Prostate gland (tissue), 2 donors: ENCODE measurements around the gene TUSC1.

ENCODE experiments used
- POLR2A ChIP-seq: fragments of 450-650 bp; IDR thresholded peaks from one replicate; pipeline ENCODE4 v1.6.1; 2016; ENCODE audit warnings: antibody characterized with exemption, mild to moderate bottlenecking
- POLR2AphosphoS5 ChIP-seq: sonication (generic); formaldehyde crosslinking; IDR thresholded peaks from one replicate; pipeline ENCODE4 v1.6.1; 2017; ENCODE audit warnings: antibody characterized with exemption
- TF ChIP-seq, protein P1 (sequence below), 4 experiments: fragments of 200-600 bp in 2 of 4; fragments of 450-650 bp in 2 of 4; sonication (generic) in 2 of 4; IDR thresholded peaks; 1 replicate in 3 of 4; 2 replicates in 1 of 4; pipeline ENCODE4 v1.5.1; 2016 to 2019; ENCODE audit warnings: antibody characterized with exemption in 4 of 4, mild to moderate bottlenecking in 2 of 4, moderate library complexity in 2 of 4

DNA sequence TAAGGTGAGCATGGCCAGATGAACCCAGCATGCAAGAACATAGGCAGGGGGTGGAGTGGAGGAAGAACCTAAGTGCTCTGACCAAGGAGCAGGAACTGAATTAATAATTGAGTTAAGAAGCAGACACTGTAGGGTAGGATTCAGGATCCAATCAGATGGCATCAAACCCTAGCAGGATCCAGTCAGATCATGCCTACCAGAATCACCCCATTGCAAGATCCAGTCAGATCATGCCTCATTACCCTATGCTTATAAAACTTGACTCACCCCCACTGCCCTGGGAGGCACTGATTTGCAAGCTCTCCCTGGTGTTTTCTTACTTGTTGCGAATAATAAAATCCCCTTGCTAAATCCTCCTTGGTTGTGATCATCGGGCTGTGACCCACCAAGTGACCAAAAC lies 19.7 kb downstream of the TUSC1 start:
- TF ChIP-seq, protein P1, sequence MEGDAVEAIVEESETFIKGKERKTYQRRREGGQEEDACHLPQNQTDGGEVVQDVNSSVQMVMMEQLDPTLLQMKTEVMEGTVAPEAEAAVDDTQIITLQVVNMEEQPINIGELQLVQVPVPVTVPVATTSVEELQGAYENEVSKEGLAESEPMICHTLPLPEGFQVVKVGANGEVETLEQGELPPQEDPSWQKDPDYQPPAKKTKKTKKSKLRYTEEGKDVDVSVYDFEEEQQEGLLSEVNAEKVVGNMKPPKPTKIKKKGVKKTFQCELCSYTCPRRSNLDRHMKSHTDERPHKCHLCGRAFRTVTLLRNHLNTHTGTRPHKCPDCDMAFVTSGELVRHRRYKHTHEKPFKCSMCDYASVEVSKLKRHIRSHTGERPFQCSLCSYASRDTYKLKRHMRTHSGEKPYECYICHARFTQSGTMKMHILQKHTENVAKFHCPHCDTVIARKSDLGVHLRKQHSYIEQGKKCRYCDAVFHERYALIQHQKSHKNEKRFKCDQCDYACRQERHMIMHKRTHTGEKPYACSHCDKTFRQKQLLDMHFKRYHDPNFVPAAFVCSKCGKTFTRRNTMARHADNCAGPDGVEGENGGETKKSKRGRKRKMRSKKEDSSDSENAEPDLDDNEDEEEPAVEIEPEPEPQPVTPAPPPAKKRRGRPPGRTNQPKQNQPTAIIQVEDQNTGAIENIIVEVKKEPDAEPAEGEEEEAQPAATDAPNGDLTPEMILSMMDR (IDR thresholded peaks at IDR 0.05), result no peak
- TF ChIP-seq POLR2A (no peak), POLR2AphosphoS5 (no peak)
